Measurements from ENCODE around the gene APH1B. TPM values are rescaled to one million over a fixed set of nuclear protein-coding genes. Genes with fewer than 3 reads are reported as not detected.

APH1B gene
- total and polyA plus RNA-seq, 2 donors (not counting 3 experiments of a cell fraction or from before 2014, with no cell fraction given): 14.6 to 24.6 TPM

DNA sequence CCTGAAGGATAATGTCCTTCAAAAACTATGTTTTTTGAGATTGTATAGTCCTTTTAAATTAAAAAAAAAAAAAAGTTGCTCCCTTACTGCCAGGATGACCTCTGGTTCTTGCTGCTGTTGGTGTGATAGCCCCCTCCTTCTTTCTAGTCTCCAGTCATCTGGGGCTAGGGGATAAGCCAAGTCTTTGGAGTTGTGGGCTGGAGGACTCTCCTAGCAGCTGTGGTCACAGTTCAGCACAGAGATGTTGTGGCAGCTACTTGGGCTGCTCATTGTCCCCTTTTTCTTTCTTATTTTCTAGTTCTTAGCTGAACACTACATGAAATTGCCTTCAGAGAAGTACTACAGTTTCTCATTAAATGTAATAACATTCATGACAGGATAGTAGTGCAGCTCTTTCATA is 39.2 kb upstream of the APH1B start:
- Histone ChIP-seq H3K4me3 (replicated peaks in 1 of 3; ENCODE audit: insufficient read depth in 1 of 3, low read depth in 1 of 3, low read length in 3 of 3) (no peak overlapping the region), H3K9ac (replicated peaks; ENCODE audit: extremely low read depth, insufficient read depth, low read length) (no peak overlapping the region), H3K4me2 (ENCODE audit: insufficient read depth, low read length) (no peak overlapping the region), H3K36me3 (ENCODE audit: control insufficient read depth in 2 of 2, extremely low read depth in 1 of 2, insufficient read depth in 2 of 2, low read length in 2 of 2) (no peaks in the 10 kb centered on the region), H4K20me1 (replicated peaks; ENCODE audit: control insufficient read depth, extremely low read depth, insufficient read depth, low read length) (no peaks in the 10 kb centered on the region), H3K79me2 (ENCODE audit: control insufficient read depth, insufficient read depth, low read length) (peaks cover 48% of the 10 kb centered on the region), H3K9me1 (replicated peaks; ENCODE audit: control insufficient read depth, extremely low read depth, insufficient read depth, low read length) (no peaks in the 10 kb centered on the region), H3K4me1 (ENCODE audit: control insufficient read depth, extremely low read depth, insufficient read depth, low read length) (peaks cover 35% of the 10 kb centered on the region), H3K9me3 (replicated peaks; ENCODE audit: control insufficient read depth, insufficient read depth, low read length) (no peaks in the 10 kb centered on the region), H3K27ac (ENCODE audit: insufficient read depth, low read depth, low read length) (no peak overlapping the region), H2AFZ (ENCODE audit: low read depth, low read length) (no peak overlapping the region), H3K27me3 (ENCODE audit: control insufficient read depth in 2 of 2, insufficient read depth in 2 of 2, low read length in 2 of 2) (no peaks in the 10 kb centered on the region)
- dilution Hi-C loops (cut with MboI; ENCODE audit: extremely low pct_ligation_motif_present, low sequenced_read_pairs) (no loop called here), intact Hi-C loops (cut with micrococcal nuclease) (no loop called here)
- ChIA-PET CTCF (interaction anchor here (1.2 to 2.1 kb wide), 4 partner anchors 14 to 215 kb away, joined by 3 to 6 read pairs (median 4); no protein-coding TSS in a partner anchor), POLR2A (no interaction called here)
- no TSS peak for BruUV-seq (replicated peaks)
- FAIRE-seq: no peak
- DNase-seq (ENCODE audit: low read depth, low spot score): no peak
- no peak for TF ChIP-seq POLR2A (IDR thresholded peaks at IDR 0.05; ENCODE audit: low read depth, low read length)
- TF ChIP-seq, protein P1, sequence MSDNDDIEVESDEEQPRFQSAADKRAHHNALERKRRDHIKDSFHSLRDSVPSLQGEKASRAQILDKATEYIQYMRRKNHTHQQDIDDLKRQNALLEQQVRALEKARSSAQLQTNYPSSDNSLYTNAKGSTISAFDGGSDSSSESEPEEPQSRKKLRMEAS (IDR thresholded peaks at IDR 0.05; ENCODE audit: insufficient read depth, insufficient read length): no peak
- no peak for TF ChIP-seq FOS (IDR thresholded peaks at IDR 0.05; ENCODE audit: borderline replicate concordance, insufficient read depth, low read length)
- no peak for TF ChIP-seq MYC (IDR thresholded peaks at IDR 0.05; ENCODE audit: low read depth, low read length)
- no peak for TF ChIP-seq EZH2 (IDR thresholded peaks at IDR 0.05; ENCODE audit: borderline replicate concordance, low read depth, low read length, severe bottlenecking)
- no peak for TF ChIP-seq GATA2 (IDR thresholded peaks at IDR 0.05; ENCODE audit: insufficient read depth, insufficient read length, low read depth, low read length)

DNA sequence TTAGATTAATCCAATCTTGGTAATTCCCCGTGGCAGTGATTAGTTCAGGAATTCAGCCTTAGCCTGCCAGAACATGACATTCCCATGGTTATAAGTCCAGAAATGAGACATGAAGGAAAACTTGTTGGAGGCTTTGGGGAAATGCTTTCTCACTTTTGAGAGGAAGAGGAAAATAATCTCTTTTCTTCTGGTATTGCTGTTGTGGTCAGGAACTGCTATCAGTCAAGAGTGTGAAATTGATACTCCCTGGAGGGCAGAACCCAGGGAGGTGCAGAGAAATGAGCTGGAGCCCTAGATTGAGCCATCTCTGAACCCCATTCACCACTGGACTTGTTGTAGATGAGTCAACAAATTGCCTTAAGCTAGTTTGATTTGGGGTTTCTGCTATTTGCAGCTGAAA is 38.6 kb upstream of the APH1B start:
- Histone ChIP-seq H3K4me3 (replicated peaks in 1 of 3; ENCODE audit: insufficient read depth in 1 of 3, low read depth in 1 of 3, low read length in 3 of 3) (no peak overlapping the region), H3K27me3 (ENCODE audit: control insufficient read depth in 2 of 2, insufficient read depth in 2 of 2, low read length in 2 of 2) (no peaks in the 10 kb centered on the region), H3K27ac (ENCODE audit: insufficient read depth, low read depth, low read length) (no peak overlapping the region), H3K9me1 (replicated peaks; ENCODE audit: control insufficient read depth, extremely low read depth, insufficient read depth, low read length) (no peaks in the 10 kb centered on the region), H4K20me1 (replicated peaks; ENCODE audit: control insufficient read depth, extremely low read depth, insufficient read depth, low read length) (no peaks in the 10 kb centered on the region), H3K4me2 (ENCODE audit: insufficient read depth, low read length) (no peak overlapping the region), H3K4me1 (ENCODE audit: control insufficient read depth, extremely low read depth, insufficient read depth, low read length) (peaks cover 32% of the 10 kb centered on the region), H3K9ac (replicated peaks; ENCODE audit: extremely low read depth, insufficient read depth, low read length) (no peak overlapping the region), H3K9me3 (replicated peaks; ENCODE audit: control insufficient read depth, insufficient read depth, low read length) (no peaks in the 10 kb centered on the region), H2AFZ (ENCODE audit: low read depth, low read length) (no peak overlapping the region), H3K79me2 (ENCODE audit: control insufficient read depth, insufficient read depth, low read length) (peaks cover 52% of the 10 kb centered on the region), H3K36me3 (ENCODE audit: control insufficient read depth in 2 of 2, extremely low read depth in 1 of 2, insufficient read depth in 2 of 2, low read length in 2 of 2) (no peaks in the 10 kb centered on the region)
- intact Hi-C loops (cut with micrococcal nuclease): no loop called here
- no peak for FAIRE-seq
- CTCF ChIA-PET: interaction anchor here (1.0 to 2.1 kb wide), 5 partner anchors 17 to 215 kb away, joined by 3 to 6 read pairs (median 4); no protein-coding TSS in a partner anchor
- BruUV-seq (replicated peaks): no TSS peak
- TF ChIP-seq JUN (IDR thresholded peaks at IDR 0.05; ENCODE audit: borderline replicate concordance, insufficient read depth, insufficient read length, low read depth) (no peak), POLR2A (IDR thresholded peaks at IDR 0.05; ENCODE audit: low read depth, low read length) (no peak), POLR2AphosphoS5 (IDR thresholded peaks at IDR 0.05; ENCODE audit: insufficient read depth, low read depth, low read length) (no peak), FOS (IDR thresholded peaks at IDR 0.05; ENCODE audit: borderline replicate concordance, insufficient read depth, low read length) (no peak), GATA2 (IDR thresholded peaks at IDR 0.05; ENCODE audit: insufficient read depth, insufficient read length, low read depth, low read length) (no peak), EZH2 (IDR thresholded peaks at IDR 0.05; ENCODE audit: borderline replicate concordance, low read depth, low read length, severe bottlenecking) (no peak), MYC (IDR thresholded peaks at IDR 0.05; ENCODE audit: low read depth, low read length) (no peak)
- TF ChIP-seq, protein P1 (IDR thresholded peaks at IDR 0.05; ENCODE audit: insufficient read depth, insufficient read length): no peak
- TF ChIP-seq, protein P2, sequence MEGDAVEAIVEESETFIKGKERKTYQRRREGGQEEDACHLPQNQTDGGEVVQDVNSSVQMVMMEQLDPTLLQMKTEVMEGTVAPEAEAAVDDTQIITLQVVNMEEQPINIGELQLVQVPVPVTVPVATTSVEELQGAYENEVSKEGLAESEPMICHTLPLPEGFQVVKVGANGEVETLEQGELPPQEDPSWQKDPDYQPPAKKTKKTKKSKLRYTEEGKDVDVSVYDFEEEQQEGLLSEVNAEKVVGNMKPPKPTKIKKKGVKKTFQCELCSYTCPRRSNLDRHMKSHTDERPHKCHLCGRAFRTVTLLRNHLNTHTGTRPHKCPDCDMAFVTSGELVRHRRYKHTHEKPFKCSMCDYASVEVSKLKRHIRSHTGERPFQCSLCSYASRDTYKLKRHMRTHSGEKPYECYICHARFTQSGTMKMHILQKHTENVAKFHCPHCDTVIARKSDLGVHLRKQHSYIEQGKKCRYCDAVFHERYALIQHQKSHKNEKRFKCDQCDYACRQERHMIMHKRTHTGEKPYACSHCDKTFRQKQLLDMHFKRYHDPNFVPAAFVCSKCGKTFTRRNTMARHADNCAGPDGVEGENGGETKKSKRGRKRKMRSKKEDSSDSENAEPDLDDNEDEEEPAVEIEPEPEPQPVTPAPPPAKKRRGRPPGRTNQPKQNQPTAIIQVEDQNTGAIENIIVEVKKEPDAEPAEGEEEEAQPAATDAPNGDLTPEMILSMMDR (IDR thresholded peaks at IDR 0.05; ENCODE audit: extremely low read depth in 1 of 2, insufficient read depth in 1 of 2, low read depth in 1 of 2, low read length in 2 of 2): no peak
- DNase-seq (ENCODE audit: low read depth, low spot score): no peak
- POLR2A ChIA-PET: interaction anchor here (0.7 to 0.8 kb wide), 2 partner anchors 150 to 199 kb away, joined by 3 to 5 read pairs; no protein-coding TSS in a partner anchor
- dilution Hi-C loops (cut with MboI; ENCODE audit: extremely low pct_ligation_motif_present, low sequenced_read_pairs): no loop called here
